Upper lobe of left lung (tissue), 4 donors: Measurements from ENCODE around the gene CTNNBL1.

Experiments used
- POLR2A ChIP-seq, 4 donors: fragments of 450-650 bp; IDR thresholded peaks; one replicate each; pipeline ENCODE4 v1.5.1; 2016 to 2017; ENCODE audit warnings: antibody characterized with exemption in 4 of 4, mild to moderate bottlenecking in 2 of 4
- TF ChIP-seq, protein P1 (sequence below), 6 experiments: fragments of 450-650 bp in 4 of 6; fragments of 200-600 bp in 2 of 6; sonication (generic) in 2 of 6; IDR thresholded peaks; one replicate each; pipeline ENCODE4 v1.5.1; 2016 to 2019; ENCODE audit warnings: antibody characterized with exemption in 6 of 6

GRCh38 chr20:37904845-37905373 is 211.1 kb downstream of the CTNNBL1 start:
- no peak for TF ChIP-seq POLR2A (IDR thresholded peaks at IDR 0.05)
- TF ChIP-seq, protein P1, sequence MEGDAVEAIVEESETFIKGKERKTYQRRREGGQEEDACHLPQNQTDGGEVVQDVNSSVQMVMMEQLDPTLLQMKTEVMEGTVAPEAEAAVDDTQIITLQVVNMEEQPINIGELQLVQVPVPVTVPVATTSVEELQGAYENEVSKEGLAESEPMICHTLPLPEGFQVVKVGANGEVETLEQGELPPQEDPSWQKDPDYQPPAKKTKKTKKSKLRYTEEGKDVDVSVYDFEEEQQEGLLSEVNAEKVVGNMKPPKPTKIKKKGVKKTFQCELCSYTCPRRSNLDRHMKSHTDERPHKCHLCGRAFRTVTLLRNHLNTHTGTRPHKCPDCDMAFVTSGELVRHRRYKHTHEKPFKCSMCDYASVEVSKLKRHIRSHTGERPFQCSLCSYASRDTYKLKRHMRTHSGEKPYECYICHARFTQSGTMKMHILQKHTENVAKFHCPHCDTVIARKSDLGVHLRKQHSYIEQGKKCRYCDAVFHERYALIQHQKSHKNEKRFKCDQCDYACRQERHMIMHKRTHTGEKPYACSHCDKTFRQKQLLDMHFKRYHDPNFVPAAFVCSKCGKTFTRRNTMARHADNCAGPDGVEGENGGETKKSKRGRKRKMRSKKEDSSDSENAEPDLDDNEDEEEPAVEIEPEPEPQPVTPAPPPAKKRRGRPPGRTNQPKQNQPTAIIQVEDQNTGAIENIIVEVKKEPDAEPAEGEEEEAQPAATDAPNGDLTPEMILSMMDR (IDR thresholded peaks at IDR 0.05): no peak
